ENCODE measurements around the gene TMEM163. TPM values are rescaled to one million over a fixed set of nuclear protein-coding genes. Genes with fewer than 3 reads are reported as not detected.

Gene TMEM163
- total and polyA plus RNA-seq, 8 donors = 0.58 to 16.7 (median 3.2) TPM; not detected in 1

DNA sequence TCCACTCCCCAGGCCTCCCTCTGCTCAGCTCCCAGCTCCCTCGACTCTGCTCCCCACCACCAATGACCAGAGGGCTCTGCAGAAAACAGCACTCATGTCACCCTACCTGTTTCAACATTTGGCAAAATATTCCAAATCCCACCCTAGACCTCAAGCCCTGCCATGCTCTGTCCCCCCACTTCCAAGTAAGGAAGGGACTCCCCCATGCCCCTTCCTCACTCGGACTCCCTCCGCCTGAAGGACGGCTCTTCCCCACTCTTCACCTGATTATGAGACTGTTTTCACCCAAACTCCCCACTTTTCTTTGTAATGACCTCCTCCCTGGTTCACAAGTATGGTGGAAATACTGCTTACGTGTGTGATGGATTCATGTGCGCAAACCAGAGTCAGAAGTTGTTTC is 256.5 kb downstream of the TMEM163 start:
- intact Hi-C loops (cut with DNase I; ENCODE audit: low total_unique reads) = loop anchor here (10.0 kb wide), 1 partner anchor 443 kb away; no protein-coding TSS in a partner anchor
- no peak for TF ChIP-seq EP300 (IDR thresholded peaks at IDR 0.05)
- TF ChIP-seq POLR2AphosphoS5 (IDR thresholded peaks at IDR 0.05) = no peak
- TF ChIP-seq, protein P1, sequence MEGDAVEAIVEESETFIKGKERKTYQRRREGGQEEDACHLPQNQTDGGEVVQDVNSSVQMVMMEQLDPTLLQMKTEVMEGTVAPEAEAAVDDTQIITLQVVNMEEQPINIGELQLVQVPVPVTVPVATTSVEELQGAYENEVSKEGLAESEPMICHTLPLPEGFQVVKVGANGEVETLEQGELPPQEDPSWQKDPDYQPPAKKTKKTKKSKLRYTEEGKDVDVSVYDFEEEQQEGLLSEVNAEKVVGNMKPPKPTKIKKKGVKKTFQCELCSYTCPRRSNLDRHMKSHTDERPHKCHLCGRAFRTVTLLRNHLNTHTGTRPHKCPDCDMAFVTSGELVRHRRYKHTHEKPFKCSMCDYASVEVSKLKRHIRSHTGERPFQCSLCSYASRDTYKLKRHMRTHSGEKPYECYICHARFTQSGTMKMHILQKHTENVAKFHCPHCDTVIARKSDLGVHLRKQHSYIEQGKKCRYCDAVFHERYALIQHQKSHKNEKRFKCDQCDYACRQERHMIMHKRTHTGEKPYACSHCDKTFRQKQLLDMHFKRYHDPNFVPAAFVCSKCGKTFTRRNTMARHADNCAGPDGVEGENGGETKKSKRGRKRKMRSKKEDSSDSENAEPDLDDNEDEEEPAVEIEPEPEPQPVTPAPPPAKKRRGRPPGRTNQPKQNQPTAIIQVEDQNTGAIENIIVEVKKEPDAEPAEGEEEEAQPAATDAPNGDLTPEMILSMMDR (IDR thresholded peaks at IDR 0.05) = no peak
- TF ChIP-seq POLR2A (IDR thresholded peaks at IDR 0.05) = no peak
- Histone ChIP-seq H3K4me3 (no peak overlapping the region), H3K4me1 (peaks cover 7 to 16% (median 9%) of the 10 kb centered on the region in 4 donors), H3K36me3 (peaks cover 0 to 13% (median 0%) of the 10 kb centered on the region in 4 donors), H3K27me3 (peaks cover 0 to 4% (median 0%) of the 10 kb centered on the region in 3 donors), H3K9me3 (no peaks in the 10 kb centered on the region), H3K27ac (no peak overlapping the region)
- WGBS, 5 donors = 95 to 98% (median 96%) methylated on average over 6 of the region's 6 CpGs
- no peak for DNase-seq

DNA sequence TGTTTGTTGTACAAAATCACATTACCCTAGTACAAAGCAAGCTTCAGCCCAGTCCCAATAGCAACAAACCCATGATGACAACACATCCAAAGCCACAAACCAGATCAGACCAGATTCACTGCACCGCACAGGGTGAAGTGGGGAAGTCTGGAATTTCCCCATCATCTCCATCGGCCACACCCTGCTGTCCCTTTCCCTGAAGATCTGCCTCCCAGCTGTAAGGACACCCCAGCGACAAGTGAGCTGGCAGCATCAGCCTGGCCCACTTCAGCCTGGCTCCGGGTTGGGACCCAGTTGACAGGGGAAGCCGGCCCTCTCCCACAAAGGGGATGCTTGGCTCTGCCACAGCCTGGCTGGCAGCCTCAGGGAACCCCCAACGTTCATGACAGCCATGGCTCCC is 257.3 kb downstream of the TMEM163 start:
- no peak overlapping the region for H3K27ac ChIP-seq
- TF ChIP-seq, protein P1 (IDR thresholded peaks at IDR 0.05) = no peak
- no peak for TF ChIP-seq POLR2AphosphoS5 (IDR thresholded peaks at IDR 0.05)
- no peak for TF ChIP-seq EP300 (IDR thresholded peaks at IDR 0.05)
- TF ChIP-seq POLR2A (IDR thresholded peaks at IDR 0.05) = no peak
- WGBS, 5 donors = 58 to 82% (median 79%) methylated on average over 6 of the region's 6 CpGs
- intact Hi-C loops (cut with DNase I; ENCODE audit: low total_unique reads) = loop anchor here (10.0 kb wide), 1 partner anchor 443 kb away; no protein-coding TSS in a partner anchor
- DNase-seq = peak in 1 of 2 donors; percentile 19
- no peak overlapping the region for H3K4me3 ChIP-seq
- peaks cover 0 to 4% (median 0%) of the 10 kb centered on the region in 3 donors for H3K27me3 ChIP-seq
- H3K36me3 ChIP-seq = peaks cover 0 to 14% (median 0%) of the 10 kb centered on the region in 4 donors
- peaks cover 7 to 19% (median 10%) of the 10 kb centered on the region in 4 donors for H3K4me1 ChIP-seq
- no peaks in the 10 kb centered on the region for H3K9me3 ChIP-seq

DNA sequence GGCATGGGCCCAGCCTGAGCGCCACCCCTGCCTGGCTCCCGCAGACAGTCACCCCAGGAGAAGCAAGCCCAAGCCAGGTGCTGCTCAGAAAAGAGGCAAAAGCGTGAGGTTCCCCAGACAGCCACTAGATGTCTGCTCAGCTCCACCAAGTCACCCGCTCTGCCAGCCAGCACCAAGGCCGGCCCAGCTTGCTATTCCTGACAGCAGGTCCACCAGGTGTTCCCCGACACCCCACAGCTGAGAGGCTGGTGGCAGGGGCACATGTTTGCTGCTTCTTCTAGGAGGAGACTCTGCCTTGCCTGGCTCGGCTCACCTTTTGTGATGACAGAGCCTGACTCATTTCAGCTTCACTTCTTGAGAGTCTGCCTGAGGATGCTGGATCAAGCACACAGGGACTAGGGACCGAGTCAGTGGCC is 258.2 kb downstream of the TMEM163 start:
- intact Hi-C loops (cut with DNase I; ENCODE audit: low total_unique reads) = loop anchor here (10.0 kb wide), 1 partner anchor 444 kb away; no protein-coding TSS in a partner anchor

DNA sequence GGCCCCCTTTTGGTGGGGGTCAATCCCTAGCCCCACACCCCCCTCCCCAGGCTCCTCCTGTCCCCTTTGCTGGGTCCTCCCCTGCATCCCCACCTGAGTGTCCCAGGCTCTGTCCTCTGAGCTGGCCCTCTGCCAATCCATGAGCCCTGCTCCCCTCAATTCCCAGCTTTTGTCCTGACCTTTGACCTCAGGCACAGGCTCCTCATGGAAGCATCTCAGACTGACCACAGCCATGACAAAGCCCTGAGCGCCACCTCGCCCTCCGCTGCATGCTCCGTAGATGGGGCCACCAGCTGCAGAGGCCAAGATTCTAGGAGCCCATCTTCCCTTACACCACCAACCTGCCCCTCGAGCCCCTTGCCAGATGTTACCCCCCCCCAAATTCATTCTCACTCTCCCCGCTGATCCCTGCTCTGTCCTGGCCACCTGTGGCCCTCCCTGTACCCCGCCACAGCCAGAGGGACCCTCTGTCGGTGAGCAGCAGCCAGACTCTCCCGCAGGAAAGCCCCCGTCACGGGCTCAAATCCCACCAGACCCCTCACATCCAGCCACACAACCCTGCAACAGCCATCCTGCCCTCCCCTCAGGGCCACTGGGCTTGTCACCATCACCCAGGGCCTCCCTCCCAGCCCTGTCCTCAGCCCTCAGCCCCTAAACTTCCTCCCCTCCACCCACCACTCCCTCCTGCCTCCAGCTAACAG is 258.9 kb downstream of the TMEM163 start:
- Histone ChIP-seq H3K4me1 (peaks cover 7 to 19% (median 10%) of the 10 kb centered on the region in 4 donors), H3K4me3 (no peak overlapping the region), H3K9me3 (no peaks in the 10 kb centered on the region), H3K27ac (no peak overlapping the region), H3K36me3 (peaks cover 0 to 27% (median 10%) of the 10 kb centered on the region in 4 donors), H3K27me3 (peaks cover 0 to 4% (median 0%) of the 10 kb centered on the region in 3 donors)
- WGBS, 5 donors = 88 to 94% (median 90%) methylated on average over 11 of the region's 11 CpGs
- intact Hi-C loops (cut with DNase I; ENCODE audit: low total_unique reads) = loop anchor here (10.0 kb wide), 2 partner anchors 345 to 445 kb away; no protein-coding TSS in a partner anchor
- TF ChIP-seq POLR2AphosphoS5 (IDR thresholded peaks at IDR 0.05) (no peak), POLR2A (IDR thresholded peaks at IDR 0.05) (no peak), EP300 (IDR thresholded peaks at IDR 0.05) (no peak)
- TF ChIP-seq, protein P1 (IDR thresholded peaks at IDR 0.05) = no peak
- peak in 1 of 2 donors; percentile 9 for DNase-seq

More for the DNA sequence above, 258.2 kb downstream of the TMEM163 start:
- Histone ChIP-seq H3K4me1 (peaks cover 7 to 19% (median 10%) of the 10 kb centered on the region in 4 donors), H3K27me3 (peaks cover 0 to 4% (median 0%) of the 10 kb centered on the region in 3 donors), H3K9me3 (no peaks in the 10 kb centered on the region), H3K36me3 (peaks cover 0 to 23% (median 5%) of the 10 kb centered on the region in 4 donors), H3K4me3 (no peak overlapping the region), H3K27ac (no peak overlapping the region)
- DNase-seq = peak; percentile 78 to 90
- TF ChIP-seq, protein P1 (IDR thresholded peaks at IDR 0.05) = peak in 6 of 7 experiments; percentile 36 to 83 (median 62)
- TF ChIP-seq POLR2AphosphoS5 (IDR thresholded peaks at IDR 0.05) = no peak
- 28 to 52% (median 34%) methylated on average over 7 to 8 of the region's 8 CpGs for WGBS, 5 donors

Measured in stomach (tissue), 9 donors.